NB4 (cell line): ENCODE data around the gene SLX1A.

Source experiments
- DNase-seq: peaks from one replicate; pipeline ENCODE4 v3.0.0; 2010; ENCODE audit warnings: low read depth
- H3K4me3 ChIP-seq: one replicate; pipeline ENCODE4 v1.5.1; 2011; ENCODE audit warnings: mild to moderate bottlenecking, low read depth, low read length, moderate library complexity
- MYC ChIP-seq: IDR thresholded peaks from 2 replicates; pipeline ENCODE4 v1.6.1; 2011; ENCODE audit warnings: low read depth, low read length
- POLR2A ChIP-seq: IDR thresholded peaks from 2 replicates; pipeline ENCODE4 v1.6.1; 2011; ENCODE audit warnings: mild to moderate bottlenecking; ENCODE audit not compliant: insufficient read length; ENCODE audit errors: extremely low read depth
- TF ChIP-seq, protein P1 (sequence below): IDR thresholded peaks from one replicate; pipeline ENCODE4 v1.5.1; 2012; ENCODE audit warnings: low read depth, low read length
- TF ChIP-seq, protein P2 (sequence below): IDR thresholded peaks from 2 replicates; pipeline ENCODE4 v1.6.1; 2011; ENCODE audit warnings: low read depth, low read length

Gene SLX1A

DNA sequence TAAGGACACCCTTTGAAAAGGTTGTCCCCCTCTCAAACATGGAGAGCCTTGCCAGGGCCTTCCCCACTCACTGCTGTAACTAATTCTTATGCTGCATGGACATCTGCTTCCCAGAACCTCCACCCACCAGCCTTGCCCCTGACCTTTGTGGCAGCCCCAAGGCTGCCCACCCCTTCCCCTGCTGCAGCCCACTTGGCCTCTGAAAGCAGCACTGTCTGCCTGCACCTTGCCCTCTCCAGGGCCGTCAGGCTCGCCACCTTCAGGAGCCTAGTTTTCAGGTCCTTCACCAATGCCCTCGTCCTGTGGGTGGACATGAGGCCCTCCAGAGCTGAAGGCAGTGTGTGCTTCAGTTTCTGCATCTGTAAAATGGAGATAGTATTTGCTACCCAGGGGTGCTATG lies 12.9 kb upstream of the SLX1A start:
- H3K4me3 ChIP-seq = no peak overlapping the region
- TF ChIP-seq, protein P1, sequence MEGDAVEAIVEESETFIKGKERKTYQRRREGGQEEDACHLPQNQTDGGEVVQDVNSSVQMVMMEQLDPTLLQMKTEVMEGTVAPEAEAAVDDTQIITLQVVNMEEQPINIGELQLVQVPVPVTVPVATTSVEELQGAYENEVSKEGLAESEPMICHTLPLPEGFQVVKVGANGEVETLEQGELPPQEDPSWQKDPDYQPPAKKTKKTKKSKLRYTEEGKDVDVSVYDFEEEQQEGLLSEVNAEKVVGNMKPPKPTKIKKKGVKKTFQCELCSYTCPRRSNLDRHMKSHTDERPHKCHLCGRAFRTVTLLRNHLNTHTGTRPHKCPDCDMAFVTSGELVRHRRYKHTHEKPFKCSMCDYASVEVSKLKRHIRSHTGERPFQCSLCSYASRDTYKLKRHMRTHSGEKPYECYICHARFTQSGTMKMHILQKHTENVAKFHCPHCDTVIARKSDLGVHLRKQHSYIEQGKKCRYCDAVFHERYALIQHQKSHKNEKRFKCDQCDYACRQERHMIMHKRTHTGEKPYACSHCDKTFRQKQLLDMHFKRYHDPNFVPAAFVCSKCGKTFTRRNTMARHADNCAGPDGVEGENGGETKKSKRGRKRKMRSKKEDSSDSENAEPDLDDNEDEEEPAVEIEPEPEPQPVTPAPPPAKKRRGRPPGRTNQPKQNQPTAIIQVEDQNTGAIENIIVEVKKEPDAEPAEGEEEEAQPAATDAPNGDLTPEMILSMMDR = no peak
- TF ChIP-seq, protein P2, sequence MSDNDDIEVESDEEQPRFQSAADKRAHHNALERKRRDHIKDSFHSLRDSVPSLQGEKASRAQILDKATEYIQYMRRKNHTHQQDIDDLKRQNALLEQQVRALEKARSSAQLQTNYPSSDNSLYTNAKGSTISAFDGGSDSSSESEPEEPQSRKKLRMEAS = no peak
- TF ChIP-seq POLR2A (no peak), MYC (no peak)

DNA sequence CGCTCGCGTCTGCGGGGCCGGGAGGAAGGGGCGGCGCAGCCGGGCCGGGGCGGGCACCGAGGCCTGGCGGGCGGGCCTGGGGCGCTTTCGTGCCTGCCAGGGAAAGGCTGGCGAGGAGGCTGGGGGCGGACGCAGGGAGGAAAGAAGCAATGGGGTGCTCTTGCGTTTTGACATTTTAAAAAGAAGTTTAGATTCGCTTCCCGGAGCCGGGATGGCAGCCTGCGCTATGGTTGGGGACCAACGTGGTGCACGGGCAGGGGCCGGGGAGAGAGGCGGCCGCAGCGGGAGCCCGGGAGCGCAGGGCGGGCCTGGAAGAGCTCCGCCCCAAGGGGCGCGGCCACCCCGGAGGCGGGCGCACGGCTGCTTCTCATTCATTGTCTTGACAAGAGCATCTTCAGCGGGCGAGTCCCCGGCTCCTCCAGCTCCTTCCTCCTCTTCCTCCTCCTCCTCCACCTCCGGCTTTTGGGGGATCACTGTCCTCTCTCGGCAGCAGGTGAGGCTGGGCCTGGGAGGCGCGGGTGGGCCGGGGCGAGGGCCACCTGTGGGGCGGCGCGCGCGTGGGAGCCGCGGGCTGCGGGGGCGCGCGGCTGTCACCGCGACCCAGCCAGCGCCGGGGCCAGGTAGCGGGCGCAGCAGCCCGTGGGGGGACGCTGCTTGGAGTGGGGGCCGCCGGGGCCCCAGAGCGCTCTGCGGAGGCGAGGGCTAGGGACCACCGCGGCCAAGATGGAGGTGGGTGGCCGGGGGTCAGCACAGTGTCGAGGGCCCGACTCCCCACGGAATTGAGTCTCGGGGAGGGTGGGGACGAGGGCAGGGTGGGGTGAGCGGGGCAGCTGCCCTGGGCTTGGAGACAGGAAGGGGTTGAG lies 10.2 kb upstream of the SLX1A start, which contains the start of gene CORO1A:
TSS of gene CORO1A (plus strand) at position 370 of the 863 bp plus-strand sequence. CDS start 1,608 bp downstream, outside the sequence.
- H3K4me3 ChIP-seq = peak within 1 kb of the TSS; percentile 90
- peak; percentile 94 for DNase-seq
- TF ChIP-seq MYC = no peak; the same call in 1 of the 2 replicates
- TF ChIP-seq POLR2A = peak; percentile 72
- TF ChIP-seq, protein P2 = peak; percentile 9; the same call in 1 of the 2 replicates
- TF ChIP-seq, protein P1 = no peak

More for the DNA sequence above, 12.9 kb upstream of the SLX1A start:
- DNase-seq = no peak

DNA sequence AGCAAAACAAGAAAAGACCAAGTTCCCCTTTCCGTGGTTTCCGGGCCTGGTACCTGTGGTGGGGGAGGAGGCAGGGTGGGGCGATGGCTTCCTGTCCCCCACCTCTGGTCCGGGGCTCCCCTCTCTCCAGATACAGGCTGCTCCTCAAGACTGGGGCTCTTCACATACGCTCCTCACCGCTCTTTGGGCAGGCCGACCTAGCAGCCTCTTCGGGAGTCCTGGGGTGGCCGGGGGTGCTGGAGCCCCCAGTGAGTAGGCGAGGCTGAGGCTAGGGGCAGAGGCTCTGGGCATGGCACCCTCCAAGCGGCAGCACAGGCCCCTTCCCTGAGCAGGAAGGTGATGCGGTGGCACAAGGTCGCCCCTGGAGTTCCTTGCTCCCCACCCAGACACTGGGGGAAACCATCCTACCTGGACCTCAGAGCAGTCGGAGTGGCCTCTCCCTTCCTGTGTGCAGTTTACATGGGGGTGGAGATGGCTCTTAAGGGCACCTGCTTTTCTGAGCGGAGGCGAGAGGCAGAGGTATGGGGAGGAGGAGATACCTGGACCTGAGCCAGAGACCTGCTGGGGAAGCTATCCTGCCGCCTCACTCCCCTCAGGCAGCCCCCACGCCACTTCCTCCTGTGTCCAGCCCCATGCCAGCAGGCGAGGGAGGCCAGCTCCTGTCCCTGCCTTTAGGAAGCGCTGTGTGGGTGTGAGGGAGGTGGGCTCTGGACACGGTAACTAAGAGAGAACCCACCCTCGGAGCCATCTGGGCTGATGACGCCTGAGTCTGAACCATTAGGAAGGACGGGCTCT lies 9.4 kb upstream of the SLX1A start:
- H3K4me3 ChIP-seq = peak overlapping the region; percentile 90
- DNase-seq = peak; percentile 90
- TF ChIP-seq, protein P2 = peak; percentile 56
- TF ChIP-seq, protein P1 = no peak
- TF ChIP-seq MYC = 0 out of 2 replicates have a peak, but pooled peaks have one; percentile 38
- TF ChIP-seq POLR2A = peak; percentile 6

DNA sequence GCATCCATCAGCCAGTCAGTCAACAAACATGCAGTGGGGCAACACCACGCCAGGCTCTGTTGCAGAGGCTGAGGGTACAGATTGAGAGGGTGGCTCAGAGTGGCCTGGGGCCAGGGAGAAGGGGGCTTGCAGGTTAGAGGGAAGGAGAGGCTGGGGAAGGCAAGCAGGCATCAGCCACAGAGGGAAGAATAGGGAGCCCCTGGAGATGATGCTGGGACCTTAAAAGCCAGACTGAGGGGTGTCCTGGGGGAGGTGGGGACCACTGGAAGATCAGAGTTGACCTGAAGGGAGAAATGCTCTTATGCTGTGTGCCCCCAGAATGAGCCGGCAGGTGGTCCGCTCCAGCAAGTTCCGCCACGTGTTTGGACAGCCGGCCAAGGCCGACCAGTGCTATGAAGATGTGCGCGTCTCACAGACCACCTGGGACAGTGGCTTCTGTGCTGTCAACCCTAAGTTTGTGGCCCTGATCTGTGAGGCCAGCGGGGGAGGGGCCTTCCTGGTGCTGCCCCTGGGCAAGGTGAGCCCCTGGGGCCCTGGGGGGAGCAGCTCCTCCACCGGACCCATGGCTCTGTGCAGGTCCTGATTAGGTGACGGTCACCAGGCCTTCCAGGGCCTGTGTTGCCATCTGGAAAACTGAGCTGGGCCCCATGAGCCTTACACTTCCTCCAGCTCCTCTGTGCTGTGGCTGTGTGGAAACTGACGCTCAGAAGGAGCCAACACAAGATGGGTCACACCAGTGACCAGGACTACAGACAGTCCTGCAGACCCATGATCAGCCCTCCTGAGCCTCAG lies 8.6 kb upstream of the SLX1A start:
- TF ChIP-seq, protein P2 = peak; percentile 85
- TF ChIP-seq, protein P1 = no peak
- peak; percentile 61 for TF ChIP-seq MYC
- peak overlapping the region; percentile 90 for H3K4me3 ChIP-seq
- DNase-seq = no peak

DNA sequence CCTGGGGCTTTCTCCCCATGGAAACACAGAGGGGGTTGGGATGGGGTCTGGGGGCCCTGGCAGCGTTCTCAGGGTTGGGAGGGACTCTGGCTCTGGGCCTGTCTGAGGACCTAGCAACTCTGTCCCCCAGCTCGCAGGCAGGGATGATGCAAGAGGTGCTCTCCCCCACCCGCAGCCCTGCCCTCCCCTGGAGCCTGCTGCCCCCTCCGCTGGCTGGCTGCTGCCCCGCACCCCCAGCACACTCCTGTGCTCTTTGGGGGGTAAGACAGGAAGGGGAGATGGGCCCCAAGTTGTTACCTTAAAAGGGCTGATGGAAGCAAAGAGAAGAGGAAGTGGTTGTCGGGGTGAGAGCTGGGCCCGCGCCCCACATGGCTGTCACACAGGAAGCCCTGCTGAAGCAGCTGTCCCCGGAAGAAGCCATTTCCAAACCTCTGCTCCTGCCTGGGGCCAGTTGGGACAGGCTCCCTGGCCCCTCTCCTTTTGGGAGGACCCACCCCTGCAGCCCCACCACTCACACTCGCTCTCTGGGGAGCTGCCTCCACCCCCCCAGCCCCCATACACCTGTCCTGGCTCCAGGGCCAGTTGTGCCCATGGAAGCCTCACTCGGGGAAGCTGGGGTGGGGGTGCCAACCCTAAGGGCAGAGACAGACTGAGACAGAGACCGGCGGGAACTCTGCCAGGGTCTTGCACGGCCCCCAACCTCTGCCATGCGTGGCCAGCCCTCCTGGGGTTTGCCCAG lies 7.8 kb upstream of the SLX1A start:
- peak overlapping the region; percentile 90 for H3K4me3 ChIP-seq
- peak; percentile 99 for DNase-seq
- TF ChIP-seq MYC = peak; percentile 93
- no peak for TF ChIP-seq POLR2A
- TF ChIP-seq, protein P1 = no peak
- TF ChIP-seq, protein P2 = peak; percentile 93
